Chondrocyte (in vitro differentiated cells): Measurements from ENCODE around the gene TEX261. TPM values are rescaled to one million over a fixed set of nuclear protein-coding genes. Genes with fewer than 3 reads are reported as not detected.
A peak's percentile ranks its signal among the peaks of the same experiment; 100 is the strongest.

Experiments used
- DNase-seq: peaks from one replicate; pipeline ENCODE4 v3.0.0; 2021; ENCODE audit warnings: mixed read lengths, low spot score
- H3K27ac Mint-ChIP-seq: one replicate; pipeline ENCODE4 v1.8.0; 2021; ENCODE audit warnings: mild to moderate bottlenecking, moderate library complexity, mixed read lengths; ENCODE audit not compliant: unreplicated experiment
- H3K27me3 Mint-ChIP-seq: 2 replicates; pipeline ENCODE4 v1.8.0; 2021; ENCODE audit warnings: low read depth, mixed read lengths
- H3K36me3 Mint-ChIP-seq: 2 replicates; pipeline ENCODE4 v1.8.0; 2021; ENCODE audit warnings: low read depth, mixed read lengths
- H3K4me1 Mint-ChIP-seq: 2 replicates; pipeline ENCODE4 v1.8.0; 2021; ENCODE audit warnings: low read depth, mild to moderate bottlenecking, mixed read lengths
- H3K4me3 Mint-ChIP-seq: one replicate; pipeline ENCODE4 v1.8.0; 2021; ENCODE audit warnings: mild to moderate bottlenecking, moderate library complexity, mixed read lengths; ENCODE audit not compliant: unreplicated experiment
- H3K9me3 Mint-ChIP-seq: 2 replicates; pipeline ENCODE4 v1.8.0; 2021; ENCODE audit warnings: low read depth, mixed read lengths
- CTCF ChIP-seq: fragments of 200-600 bp; sonication (generic); IDR thresholded peaks from 2 replicates; pipeline ENCODE4 v1.5.0; 2021; ENCODE audit warnings: antibody characterized with exemption, mild to moderate bottlenecking, moderate library complexity
- total RNA-seq: library from RNA; stranded (reverse); gene quantifications from 3 replicates; pipeline ENCODE4 v1.2.1, GENCODE V29; 2021

Gene TEX261
- total RNA-seq, 1 donor from 2014 or later, result 54.1 TPM

DNA sequence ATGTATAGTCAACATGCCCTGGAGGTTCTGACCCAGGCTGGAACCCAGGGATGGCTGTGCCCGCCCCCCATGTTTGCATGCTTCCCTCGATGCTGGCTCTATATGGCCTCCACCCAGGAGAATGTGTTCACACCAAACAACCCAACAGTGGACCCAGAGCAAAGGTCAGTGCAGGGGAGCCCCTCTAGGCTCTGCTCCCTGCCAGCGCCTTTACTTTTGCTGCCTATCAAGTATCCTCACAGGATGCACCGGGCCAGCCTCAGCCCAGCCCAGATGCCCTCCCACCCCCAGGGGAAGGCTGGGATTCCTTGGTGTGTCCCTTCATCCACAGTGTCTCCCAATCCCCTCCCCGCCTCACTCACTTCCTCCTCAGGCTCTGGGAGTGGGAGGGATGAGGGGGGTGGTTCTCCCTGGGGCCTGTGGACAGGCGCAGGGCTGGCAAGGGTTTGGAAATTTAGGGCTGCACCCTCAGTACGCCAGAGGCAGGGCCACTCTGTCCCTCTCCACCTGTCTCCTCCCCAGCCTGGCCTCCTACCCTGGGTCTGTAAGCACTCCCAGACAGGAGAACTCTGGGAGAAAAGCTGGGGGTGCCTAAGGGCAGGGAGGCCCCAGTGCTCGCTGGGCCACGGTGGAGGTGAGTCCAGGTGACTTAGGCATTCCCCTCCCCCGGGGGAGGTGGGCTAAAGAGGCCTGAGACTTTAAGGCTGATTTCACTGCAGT, 56.6 kb downstream of the TEX261 start:
- Mint-ChIP-seq H3K27me3 (no peaks in the 10 kb centered on the region), H3K9me3 (no peaks in the 10 kb centered on the region), H3K4me3 (no peak overlapping the region), H3K27ac (no peak overlapping the region), H3K4me1 (peaks cover 2% of the 10 kb centered on the region), H3K36me3 (peaks cover 3% of the 10 kb centered on the region)
- no peak for TF ChIP-seq CTCF
- DNase-seq, result no peak

- no peaks in the 10 kb centered on the region for H3K27me3 Mint-ChIP-seq
- H3K4me1 Mint-ChIP-seq, result peaks cover 2% of the 10 kb centered on the region
- H3K36me3 Mint-ChIP-seq, result peaks cover 3% of the 10 kb centered on the region
- no peak for TF ChIP-seq CTCF
- no peak overlapping the region for H3K27ac Mint-ChIP-seq
- H3K4me3 Mint-ChIP-seq, result no peak overlapping the region
- peak; percentile 59 for DNase-seq
- H3K9me3 Mint-ChIP-seq, result no peaks in the 10 kb centered on the region
Observed at GRCh38 chr2:70936979-70937811, 57.5 kb downstream of the TEX261 start.

- Mint-ChIP-seq H3K4me1 (peaks cover 2% of the 10 kb centered on the region), H3K27me3 (no peaks in the 10 kb centered on the region), H3K36me3 (peaks cover 3% of the 10 kb centered on the region), H3K27ac (no peak overlapping the region), H3K4me3 (no peak overlapping the region), H3K9me3 (no peaks in the 10 kb centered on the region)
- no peak for TF ChIP-seq CTCF
- DNase-seq, result peak; percentile 72
Observed at GRCh38 chr2:70936165-70936978, 58.3 kb downstream of the TEX261 start.

Other genes with a start within 250 kb of the TEX261 start
- 0.15 to 0.23 TPM in 2 of 3 replicates, not detected in the other for gene ADD2, start 226.7 kb downstream of the TEX261 start, total RNA-seq
- not detected in 3 replicates for gene FIGLA, start 204.2 kb downstream of the TEX261 start, total RNA-seq
- gene CLEC4F, start 174.3 kb downstream of the TEX261 start, total RNA-seq, result not detected in 3 replicates
- not detected in 3 replicates for gene CD207, start 159.1 kb downstream of the TEX261 start, total RNA-seq
- gene VAX2, start 94.3 kb downstream of the TEX261 start, total RNA-seq, result 4.5 to 5.1 TPM (median 5.0 TPM) in 3 replicates
- gene ATP6V1B1, start 59.0 kb downstream of the TEX261 start, total RNA-seq, result 3.7 to 5.0 TPM (median 3.9 TPM) in 3 replicates
- 0.85 to 2.2 TPM (median 1.8 TPM) in 3 replicates for gene ANKRD53, start 16.2 kb downstream of the TEX261 start, total RNA-seq
- gene NAGK, start 73.8 kb upstream of the TEX261 start, total RNA-seq, result 166 to 185 TPM (median 177 TPM) in 3 replicates
- 21.1 to 26.5 TPM (median 22.6 TPM) in 3 replicates for gene MCEE, start 135.4 kb upstream of the TEX261 start, total RNA-seq
- 28.6 to 45.5 TPM (median 36.2 TPM) in 3 replicates for gene MPHOSPH10, start 135.8 kb upstream of the TEX261 start, total RNA-seq
- 0.67 to 0.73 TPM (median 0.70 TPM) in 3 replicates for gene PAIP2B, start 232.2 kb upstream of the TEX261 start, total RNA-seq